GM21576 (cell line): ENCODE measurements around the gene SIRT4.
"Not testable (repeated sequence)": the region's sequence is repeated elsewhere in the genome, so short reads cannot be mapped to it uniquely, and the experiment has no call there.

Experiments used
- ATAC-seq: cut with Tn5 transposase; IDR thresholded peaks from one replicate; pipeline ENCODE4 v1.9.1; 2021; ENCODE audit warnings: mild to moderate bottlenecking, moderate library complexity; ENCODE audit not compliant: unreplicated experiment

SIRT4 gene

DNA sequence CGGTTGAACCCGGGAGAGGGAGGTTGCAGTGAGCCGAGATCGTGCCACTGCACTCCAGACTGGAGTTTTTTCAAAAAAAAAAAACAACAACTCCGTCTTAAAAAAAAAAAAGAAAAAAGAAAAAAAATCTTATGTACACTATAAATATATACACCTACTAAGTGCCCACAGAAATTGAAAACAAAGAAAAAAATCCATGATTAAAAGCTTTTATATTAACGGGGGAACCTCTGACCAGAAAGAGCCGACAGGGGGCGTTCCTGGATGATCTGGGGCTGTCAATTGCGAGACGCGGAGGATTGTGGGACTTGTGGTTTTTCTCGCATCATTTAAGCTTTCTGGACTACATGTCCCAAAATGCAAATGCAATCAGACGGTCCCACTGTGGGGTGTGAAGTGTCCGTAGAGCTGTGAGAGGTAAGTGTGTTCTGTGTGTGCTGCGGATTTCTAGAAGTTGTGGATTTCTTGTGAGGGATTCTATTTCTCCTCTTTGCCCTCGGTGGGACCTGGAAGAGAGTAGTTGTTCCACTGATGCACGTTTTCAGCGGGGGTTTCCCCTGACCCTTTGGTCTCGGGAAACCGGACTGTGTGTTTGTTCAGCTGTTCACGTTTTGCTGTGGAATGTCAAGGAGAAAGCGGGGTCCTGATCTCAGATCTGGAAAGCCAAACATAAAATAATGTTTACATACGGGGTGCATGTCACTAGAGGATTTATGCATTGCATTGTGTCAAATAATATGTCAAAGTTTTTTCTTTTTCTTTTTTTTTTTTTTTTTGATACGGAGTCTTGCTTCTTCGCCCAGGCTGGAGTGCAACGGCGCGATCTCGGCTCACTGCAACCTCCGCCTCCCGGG, at the start of gene SIRT4:
Gene SIRT4, plus strand, starts transcription at position 360 of the 854 bp plus-strand sequence. CDS start 1,241 bp downstream, outside the sequence.
- peak; percentile 96 for ATAC-seq

GRCh38 chr12:120253313-120253712, 48.8 kb upstream of the SIRT4 start:
- ATAC-seq: not testable (repeated sequence)

DNA sequence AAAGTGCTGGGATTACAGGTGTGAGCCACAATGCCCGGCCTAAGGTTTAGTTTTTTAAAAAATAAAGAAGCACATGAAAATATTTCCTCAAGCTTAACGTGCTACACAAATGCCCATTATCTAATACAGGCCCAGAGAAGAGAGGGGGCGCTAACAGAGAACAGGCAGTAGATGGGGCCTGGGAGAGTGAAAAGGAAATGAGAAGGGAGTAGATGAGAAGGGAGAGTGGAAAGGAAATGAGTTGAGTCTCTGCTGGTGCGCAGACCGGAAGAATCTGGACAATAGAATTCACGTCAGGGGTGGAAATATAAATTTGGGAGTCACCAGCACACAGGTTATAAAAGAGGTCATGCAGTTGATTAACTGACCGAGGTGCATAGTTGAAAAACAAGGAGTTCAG, 47.3 kb upstream of the SIRT4 start:
- no peak for ATAC-seq

DNA sequence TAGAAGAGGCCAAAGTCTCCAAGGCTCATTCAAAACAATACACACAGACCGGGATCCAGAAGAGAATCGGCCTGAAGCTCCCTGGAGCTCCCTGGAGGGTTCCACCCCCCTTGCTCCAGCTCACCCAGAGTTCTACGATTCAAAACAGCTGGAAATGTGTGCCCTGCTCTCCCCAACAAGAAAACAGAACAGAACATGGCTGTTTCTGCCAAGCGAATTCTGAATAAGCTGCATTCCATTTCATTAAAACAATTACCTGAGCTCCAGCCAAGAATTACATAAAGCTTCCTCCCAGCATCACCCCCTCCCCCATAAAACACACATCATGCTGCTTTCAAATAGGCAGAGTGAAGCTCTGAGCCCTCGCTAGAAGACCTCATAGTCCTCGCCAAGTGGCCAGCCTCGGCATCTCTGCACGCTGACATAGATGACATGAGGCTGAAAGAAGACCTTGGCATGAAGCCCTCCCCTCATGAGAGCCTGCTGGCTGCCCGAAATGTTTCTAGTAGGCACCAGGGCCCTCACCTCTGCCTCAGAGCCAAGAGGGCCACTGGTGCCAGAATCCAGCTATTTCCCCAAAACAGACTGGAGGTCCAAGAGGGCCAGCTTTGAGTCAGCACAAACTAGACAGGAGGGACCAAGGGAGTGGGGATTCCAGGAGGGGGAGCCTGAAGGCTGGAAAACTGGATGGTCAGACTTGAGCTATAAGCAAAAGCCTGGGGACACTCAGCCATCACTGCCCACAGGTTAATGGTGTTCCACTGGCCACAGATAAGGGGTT, 44.9 kb upstream of the SIRT4 start:
- ATAC-seq: no peak

- no peak for ATAC-seq
Observed at GRCh38 chr12:120258323-120258896, 43.7 kb upstream of the SIRT4 start.

- ATAC-seq: no peak
Observed at GRCh38 chr12:120259418-120260202, 42.5 kb upstream of the SIRT4 start.

- no peak for ATAC-seq
Observed at GRCh38 chr12:120260607-120261006, 41.5 kb upstream of the SIRT4 start.

- no peak for ATAC-seq
Observed at GRCh38 chr12:120261951-120262851, 39.9 kb upstream of the SIRT4 start.

- no peak for ATAC-seq
Observed at GRCh38 chr12:120262852-120263747, 39.0 kb upstream of the SIRT4 start.

DNA sequence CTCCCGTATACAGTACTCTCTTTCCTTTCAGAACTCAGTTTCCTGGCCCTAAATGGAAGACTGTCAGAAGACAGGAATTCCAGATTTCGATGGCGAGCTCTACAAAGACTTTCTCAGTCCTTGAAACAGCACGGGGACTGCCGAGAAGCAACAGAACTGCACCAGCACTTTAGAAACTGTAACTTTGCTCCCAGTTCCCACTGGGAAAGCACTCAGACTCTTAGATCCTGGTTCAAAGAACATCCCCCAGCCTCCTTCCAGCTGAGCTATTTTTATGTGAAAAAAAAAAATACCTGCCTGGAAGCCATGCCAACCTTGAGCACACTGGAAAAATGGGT, 38.4 kb upstream of the SIRT4 start:
- no peak for ATAC-seq

DNA sequence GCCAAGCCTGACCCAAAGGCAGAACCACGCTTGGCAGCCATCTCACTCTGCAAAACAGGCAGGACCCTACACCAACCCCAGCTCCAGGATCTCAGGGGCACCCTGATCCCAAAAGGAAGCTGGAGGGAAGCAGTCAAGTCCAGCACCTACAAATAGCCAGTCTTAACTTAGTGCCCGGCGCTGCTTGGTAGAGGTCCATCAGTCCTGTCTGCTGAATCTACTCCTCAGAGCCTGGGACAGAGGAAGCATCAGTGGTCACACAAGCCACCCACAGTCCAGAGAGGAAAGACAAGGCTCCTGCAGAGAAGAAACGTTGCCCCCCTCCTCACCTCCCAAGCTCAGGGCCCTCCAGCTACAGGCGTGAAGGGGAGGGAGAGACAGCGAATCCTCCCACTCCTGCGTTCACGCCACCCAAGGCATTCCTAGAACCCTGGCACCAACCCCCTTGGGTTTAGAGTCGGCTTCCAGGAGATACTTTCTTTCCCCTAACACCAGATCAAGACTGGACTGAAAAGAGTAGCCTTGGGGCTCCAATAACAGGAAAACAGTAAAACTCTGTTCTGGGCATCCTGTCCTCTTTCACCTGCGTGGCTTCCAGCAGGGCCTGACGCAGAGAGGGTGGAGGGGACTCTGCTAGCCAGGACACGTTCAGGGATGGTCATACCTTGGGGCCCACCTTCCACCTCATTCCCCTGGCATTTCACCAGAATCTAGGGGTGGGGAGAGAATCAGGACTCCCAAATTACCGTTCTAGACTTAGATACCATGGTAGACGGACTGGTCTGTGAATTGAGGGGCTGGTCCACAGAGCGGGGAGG, 37.8 kb upstream of the SIRT4 start:
- ATAC-seq: no peak

DNA sequence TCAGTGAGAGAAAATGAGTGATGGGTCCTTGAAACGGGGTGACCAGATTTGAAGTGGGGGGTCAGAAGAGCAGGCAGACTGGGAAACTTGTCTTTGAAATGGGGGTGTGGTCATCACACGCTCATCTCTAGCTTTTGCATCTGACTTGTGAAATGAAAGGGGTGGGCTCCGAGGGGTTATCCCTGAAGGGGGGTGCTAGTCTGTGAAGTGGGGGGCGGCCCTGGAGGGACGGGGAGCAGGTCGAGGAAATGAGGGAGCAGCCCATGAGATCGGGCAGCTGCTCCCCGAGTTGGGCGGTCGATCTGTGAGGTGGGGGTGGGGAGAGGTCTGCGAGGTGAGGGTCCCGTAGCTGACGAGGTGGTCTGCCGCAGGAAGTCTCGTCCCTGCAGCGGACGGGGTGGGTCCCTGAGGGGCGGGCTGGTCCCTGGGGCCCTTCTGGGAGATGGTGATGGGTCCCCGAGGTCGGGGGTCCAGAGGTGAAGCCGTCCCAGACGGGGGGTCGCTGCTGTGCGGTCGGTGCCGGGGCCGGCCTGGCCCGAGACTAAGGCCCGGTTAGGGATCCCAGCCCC, 37.1 kb upstream of the SIRT4 start:
- ATAC-seq: peak; percentile 30

DNA sequence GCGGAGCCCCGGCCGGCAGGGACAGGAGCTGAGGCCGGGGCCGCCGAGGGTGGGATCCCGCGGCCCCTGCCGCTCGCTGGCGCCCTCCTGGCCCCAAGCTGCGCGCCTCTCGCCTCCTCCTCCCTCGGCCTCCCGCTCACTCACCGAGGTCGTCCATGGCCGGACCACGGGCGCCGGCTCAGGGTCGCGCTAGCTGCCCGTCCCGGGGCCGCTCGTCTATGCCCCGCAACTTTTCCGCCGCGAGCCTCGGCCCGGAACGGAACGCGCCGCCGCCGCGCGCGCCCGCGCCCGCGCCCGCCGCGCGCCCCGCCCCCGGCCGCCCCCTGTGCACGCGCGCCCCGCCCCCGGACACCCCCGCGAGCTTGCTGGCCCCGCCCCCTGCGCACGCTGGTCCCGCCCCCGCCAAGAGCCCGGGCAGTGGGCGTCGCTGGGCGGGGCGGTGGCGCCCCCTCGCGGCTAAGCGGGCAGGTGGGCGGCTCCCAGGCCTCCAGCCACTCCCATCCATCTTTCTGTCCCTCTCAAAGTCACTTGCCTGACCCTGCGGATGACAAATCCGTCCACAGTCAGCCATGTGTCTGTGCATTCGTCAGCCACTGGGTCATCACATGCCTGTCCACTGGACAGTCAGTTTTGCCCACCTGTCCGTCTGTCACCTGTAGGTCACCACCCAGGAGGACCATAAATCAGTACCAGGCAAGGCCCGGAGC, 36.5 kb upstream of the SIRT4 start, which contains the start of gene PXN:
Gene PXN, minus strand, starts transcription at position 258 of the 707 bp plus-strand sequence. Its CDS starts 101 bp downstream, at position 157.
- ATAC-seq: peak; percentile 71

DNA sequence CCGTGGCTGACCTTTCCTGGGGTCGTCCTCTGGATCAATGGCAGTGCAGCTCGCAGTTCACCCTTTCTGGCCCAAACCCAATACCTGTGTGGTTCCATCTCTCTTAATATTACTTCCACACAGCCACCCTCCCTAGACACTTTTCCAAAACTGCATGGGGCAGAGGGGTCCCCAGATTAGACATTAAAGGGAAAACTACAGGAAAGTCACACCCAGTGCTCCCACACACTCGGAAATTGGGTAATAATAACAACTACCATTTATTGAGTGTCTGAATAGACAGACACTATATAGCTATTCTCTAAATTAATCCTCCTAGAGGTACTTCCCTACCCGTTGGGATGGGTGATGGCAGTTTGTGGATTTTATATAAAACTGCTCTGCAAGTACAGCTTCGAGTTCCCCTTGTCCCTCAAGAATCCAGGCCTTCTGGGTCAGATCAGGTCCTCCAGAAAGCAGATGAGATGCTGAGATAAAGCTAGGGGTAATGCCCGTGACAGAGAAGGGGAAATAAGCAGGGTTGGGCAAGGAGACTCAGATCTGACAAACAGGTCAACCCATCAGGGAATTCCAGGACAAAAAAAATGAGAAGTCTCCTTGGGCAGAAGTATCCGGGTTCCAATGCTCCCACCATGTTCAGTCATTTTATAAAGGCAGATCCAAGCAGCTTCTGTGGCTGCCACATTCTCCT, 35.8 kb upstream of the SIRT4 start:
- no peak for ATAC-seq

- no peak for ATAC-seq
Observed at GRCh38 chr12:120267736-120268135, 34.4 kb upstream of the SIRT4 start.

DNA sequence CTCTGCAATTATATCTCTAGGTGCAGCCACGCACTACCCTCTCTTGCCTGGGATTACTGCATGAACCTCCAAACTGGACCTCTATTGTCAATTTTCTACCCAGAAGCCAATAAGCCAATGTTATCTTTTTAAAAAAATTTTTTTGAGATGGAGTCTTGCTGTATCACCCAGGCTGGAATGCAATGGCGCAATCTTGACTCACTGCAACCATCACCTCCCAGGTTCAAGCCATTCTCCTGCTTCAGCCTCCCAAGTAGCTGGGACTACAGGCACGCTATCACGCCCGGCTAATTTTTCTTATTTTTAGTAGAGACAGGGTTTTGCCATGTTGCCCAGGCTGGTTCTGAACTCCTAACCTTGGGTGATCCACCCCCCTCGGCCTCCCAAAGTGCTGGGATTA, 25.4 kb upstream of the SIRT4 start:
- no peak for ATAC-seq
